PC-9 (cell line): Measurements from ENCODE around the gene PITPNC1. TPM values are rescaled to one million over a fixed set of nuclear protein-coding genes. Genes with fewer than 3 reads are reported as not detected.

ENCODE experiments used
- BruUV-seq: library from RNA; stranded (reverse); fragments of 400-500 nt; replicated peaks from 2 replicates; lab custom pipeline; 2021; lab: Mats Ljungman, UMichigan
- CTCF ChIA-PET: fragments of 300-600 bp; sonication (Branson Sonifier 250); formaldehyde crosslinking; loops from one replicate; lab custom pipeline; 2022; ENCODE audit warnings: antibody characterized with exemption; lab: Charles Lee
- POLR2A ChIA-PET: fragments of 300-600 bp; sonication (Branson Sonifier 250); formaldehyde crosslinking; loops from one replicate; lab custom pipeline; 2022; ENCODE audit warnings: antibody characterized with exemption; ENCODE audit not compliant: unreplicated experiment; lab: Charles Lee
- DNase-seq, 2 experiments: peaks; one replicate each; pipeline versions ENCODE4 v3.0.0 to v3.0.0-alpha.2; 2015 to 2022; ENCODE audit warnings: mixed read lengths in 1 of 2
- H2AFZ ChIP-seq: fragments of 200-600 bp; sonication (generic); 2 replicates; pipeline ENCODE4 v1.8.1; 2017; ENCODE audit warnings: antibody characterized with exemption
- H3F3A ChIP-seq: fragments of 200-600 bp; sonication (generic); 2 replicates; pipeline ENCODE4 v1.8.1; 2017; ENCODE audit warnings: antibody characterized with exemption, mild to moderate bottlenecking, low read depth; ENCODE audit not compliant: insufficient read depth
- H3K27ac ChIP-seq: fragments of 200-600 bp; sonication (generic); 2 replicates; pipeline ENCODE4 v1.6.1; 2016; ENCODE audit warnings: mixed run types
- H3K27me3 ChIP-seq: fragments of 200-600 bp; sonication (generic); 2 replicates; pipeline ENCODE4 v1.6.1; 2016; ENCODE audit warnings: low read depth, mixed run types; ENCODE audit not compliant: insufficient read depth
- H3K36me3 ChIP-seq: fragments of 200-600 bp; sonication (generic); 2 replicates; pipeline ENCODE4 v1.6.1; 2016; ENCODE audit warnings: low read depth, mixed run types
- H3K4me1 ChIP-seq: fragments of 200-600 bp; sonication (generic); replicated peaks from 2 replicates; pipeline ENCODE4 v1.6.1; 2016; ENCODE audit warnings: mixed run types; ENCODE audit not compliant: insufficient read depth
- H3K4me2 ChIP-seq: fragments of 200-600 bp; sonication (generic); 2 replicates; pipeline ENCODE4 v1.6.1; 2017; ENCODE audit warnings: mixed run types
- H3K4me3 ChIP-seq: fragments of 200-600 bp; sonication (generic); 2 replicates; pipeline ENCODE4 v1.6.1; 2016; ENCODE audit warnings: mixed run types
- H3K79me2 ChIP-seq: fragments of 200-600 bp; sonication (generic); 2 replicates; pipeline ENCODE4 v1.6.1; 2017; ENCODE audit warnings: low read depth, mixed run types
- H3K9me2 ChIP-seq: fragments of 200-600 bp; sonication (generic); 2 replicates; pipeline ENCODE4 v1.8.1; 2017; ENCODE audit warnings: mild to moderate bottlenecking; ENCODE audit not compliant: insufficient read depth
- H3K9me3 ChIP-seq: fragments of 200-600 bp; sonication (generic); 2 replicates; pipeline ENCODE4 v1.8.1; 2016; ENCODE audit warnings: low read depth; ENCODE audit not compliant: insufficient read depth
- H4K20me1 ChIP-seq: fragments of 200-600 bp; sonication (generic); 2 replicates; pipeline ENCODE4 v1.8.1; 2017; ENCODE audit not compliant: insufficient read depth
- EZH2 ChIP-seq: fragments of 200-600 bp; sonication (generic); IDR thresholded peaks from 2 replicates; pipeline ENCODE4 v1.8.0; 2017; ENCODE audit warnings: antibody characterized with exemption, low read depth
- intact Hi-C: fragments of 100-400 bp; cut with micrococcal nuclease; formaldehyde crosslinking; loops from one replicate; pipeline ENCODE4 v1.10.0; 2022; ENCODE audit not compliant: unreplicated experiment
- total RNA-seq: library from RNA; stranded (reverse); gene quantifications from 2 replicates; pipeline ENCODE4 v1.2.3, GENCODE V29; 2021
- TF ChIP-seq, protein P1 (sequence below): fragments of 200-600 bp; sonication (generic); conservative IDR thresholded peaks from 2 replicates; pipeline ENCODE4 v1.6.1; 2017; ENCODE audit warnings: mixed run types, antibody characterized with exemption, mild to moderate bottlenecking, moderate library complexity

PITPNC1 gene
- total RNA-seq, 1 experiment from 2014 or later: 6.0 TPM

DNA sequence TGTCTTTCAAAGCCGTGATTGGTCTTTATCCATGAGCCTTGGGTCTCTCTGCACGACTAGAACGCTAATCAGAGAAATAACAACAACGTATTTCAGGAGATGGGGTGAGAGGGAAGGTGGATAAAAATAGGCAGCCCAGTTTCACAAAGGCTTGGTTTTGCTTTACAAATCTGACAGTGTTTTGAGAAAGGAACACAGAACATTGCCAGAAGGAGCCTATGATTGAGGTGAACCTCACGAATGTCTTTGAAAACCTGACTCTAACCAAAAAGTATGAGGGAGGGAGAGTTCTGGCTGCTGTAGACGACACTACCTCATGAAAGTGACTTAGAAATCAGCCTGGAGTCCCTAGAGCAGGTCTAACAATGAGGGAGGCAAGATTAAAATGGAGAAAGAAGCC is 302.6 kb downstream of the PITPNC1 start:
- no peaks in the 10 kb centered on the region for H4K20me1 ChIP-seq
- no peak for DNase-seq
- H3K79me2 ChIP-seq: no peaks in the 10 kb centered on the region
- H3K9me2 ChIP-seq: no peaks in the 10 kb centered on the region
- TF ChIP-seq, protein P1, sequence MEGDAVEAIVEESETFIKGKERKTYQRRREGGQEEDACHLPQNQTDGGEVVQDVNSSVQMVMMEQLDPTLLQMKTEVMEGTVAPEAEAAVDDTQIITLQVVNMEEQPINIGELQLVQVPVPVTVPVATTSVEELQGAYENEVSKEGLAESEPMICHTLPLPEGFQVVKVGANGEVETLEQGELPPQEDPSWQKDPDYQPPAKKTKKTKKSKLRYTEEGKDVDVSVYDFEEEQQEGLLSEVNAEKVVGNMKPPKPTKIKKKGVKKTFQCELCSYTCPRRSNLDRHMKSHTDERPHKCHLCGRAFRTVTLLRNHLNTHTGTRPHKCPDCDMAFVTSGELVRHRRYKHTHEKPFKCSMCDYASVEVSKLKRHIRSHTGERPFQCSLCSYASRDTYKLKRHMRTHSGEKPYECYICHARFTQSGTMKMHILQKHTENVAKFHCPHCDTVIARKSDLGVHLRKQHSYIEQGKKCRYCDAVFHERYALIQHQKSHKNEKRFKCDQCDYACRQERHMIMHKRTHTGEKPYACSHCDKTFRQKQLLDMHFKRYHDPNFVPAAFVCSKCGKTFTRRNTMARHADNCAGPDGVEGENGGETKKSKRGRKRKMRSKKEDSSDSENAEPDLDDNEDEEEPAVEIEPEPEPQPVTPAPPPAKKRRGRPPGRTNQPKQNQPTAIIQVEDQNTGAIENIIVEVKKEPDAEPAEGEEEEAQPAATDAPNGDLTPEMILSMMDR: no peak
- no peak for TF ChIP-seq EZH2
- ChIA-PET POLR2A (no interaction called here), CTCF (no interaction called here)
- no TSS peak for BruUV-seq
- H2AFZ ChIP-seq: no peak overlapping the region
- H3K9me3 ChIP-seq: no peaks in the 10 kb centered on the region
- no peaks in the 10 kb centered on the region for H3K36me3 ChIP-seq
- H3K4me2 ChIP-seq: no peak overlapping the region
- intact Hi-C loops: no loop called here
- H3K4me1 ChIP-seq: no peaks in the 10 kb centered on the region
- no peak overlapping the region for H3K4me3 ChIP-seq
- H3K27me3 ChIP-seq: no peaks in the 10 kb centered on the region
- no peak overlapping the region for H3K27ac ChIP-seq
- no peaks in the 10 kb centered on the region for H3F3A ChIP-seq

DNA sequence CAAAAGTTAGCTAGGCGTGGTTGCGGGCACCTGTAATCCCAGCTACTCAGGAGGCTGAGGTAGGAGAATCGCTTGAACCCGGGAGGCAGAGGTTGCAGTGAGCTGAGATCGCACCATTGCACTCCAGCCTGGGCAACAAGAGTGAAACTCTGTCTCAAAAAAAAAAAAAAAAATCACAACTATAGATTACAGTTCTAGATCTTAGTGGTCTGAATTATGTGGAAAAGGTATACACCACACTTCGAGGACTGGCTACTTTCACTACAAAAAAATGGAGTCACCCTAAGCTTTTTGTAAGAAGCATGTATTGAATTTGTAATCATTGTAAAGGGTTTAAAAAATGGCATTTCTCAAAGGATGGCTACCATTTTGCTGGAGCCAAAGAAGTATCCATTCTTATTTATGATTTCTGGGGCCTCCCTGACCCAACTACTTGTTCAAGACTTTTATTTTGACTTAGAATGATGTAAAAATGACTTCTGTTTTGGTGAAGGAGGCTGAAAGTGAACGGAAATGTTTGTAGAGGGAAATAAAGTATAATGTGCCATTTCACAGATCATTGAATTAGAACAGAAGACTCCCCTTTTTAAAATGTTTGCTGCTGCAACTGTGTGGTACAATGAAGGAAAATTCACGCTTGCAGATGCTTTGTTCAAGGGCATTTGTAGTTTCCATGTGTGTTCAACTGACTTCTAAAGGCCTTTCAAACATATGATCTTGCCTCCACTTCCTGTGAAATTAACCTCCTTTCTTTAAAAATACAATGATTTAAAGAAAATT is 303.6 kb downstream of the PITPNC1 start:
- H4K20me1 ChIP-seq: no peaks in the 10 kb centered on the region
- H3K27ac ChIP-seq: no peak overlapping the region
- H3K27me3 ChIP-seq: no peaks in the 10 kb centered on the region
- no peak overlapping the region for H3K4me2 ChIP-seq
- no peak overlapping the region for H3K4me3 ChIP-seq
- no peaks in the 10 kb centered on the region for H3K9me3 ChIP-seq
- no peaks in the 10 kb centered on the region for H3K79me2 ChIP-seq
- H3K9me2 ChIP-seq: no peaks in the 10 kb centered on the region
- no TSS peak for BruUV-seq
- H2AFZ ChIP-seq: no peak overlapping the region
- no peaks in the 10 kb centered on the region for H3K36me3 ChIP-seq
- ChIA-PET POLR2A (no interaction called here), CTCF (no interaction called here)
- no peak for DNase-seq
- no peaks in the 10 kb centered on the region for H3K4me1 ChIP-seq
- H3F3A ChIP-seq: no peaks in the 10 kb centered on the region
- TF ChIP-seq, protein P1: no peak
- no peak for TF ChIP-seq EZH2
- intact Hi-C loops: no loop called here

DNA sequence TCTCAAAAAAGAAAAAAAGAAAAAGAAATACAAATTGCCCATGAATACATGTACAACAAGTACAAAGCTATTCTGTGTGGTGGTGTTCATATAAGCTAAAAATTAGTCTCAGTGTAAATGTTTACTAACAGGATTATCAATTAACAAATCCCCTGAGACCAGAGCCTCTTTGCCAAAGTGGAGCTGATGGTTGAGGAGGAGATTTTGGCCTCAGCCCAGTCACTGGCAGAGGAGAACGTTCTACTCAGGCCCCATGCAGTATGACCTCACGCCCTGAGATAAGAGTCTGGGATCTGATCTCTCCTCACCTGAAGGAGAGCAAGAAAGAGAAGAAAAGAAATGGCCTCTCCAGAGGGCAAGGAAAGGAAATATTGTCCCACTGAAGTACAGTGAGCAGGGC is 305.1 kb downstream of the PITPNC1 start:
- no peak overlapping the region for H3K27ac ChIP-seq
- no peaks in the 10 kb centered on the region for H3K4me1 ChIP-seq
- intact Hi-C loops: no loop called here
- H3K4me3 ChIP-seq: no peak overlapping the region
- H3F3A ChIP-seq: no peaks in the 10 kb centered on the region
- TF ChIP-seq, protein P1: no peak
- no peak for TF ChIP-seq EZH2
- no TSS peak for BruUV-seq
- no peaks in the 10 kb centered on the region for H3K9me3 ChIP-seq
- H3K27me3 ChIP-seq: no peaks in the 10 kb centered on the region
- no peak for DNase-seq
- no peaks in the 10 kb centered on the region for H3K9me2 ChIP-seq
- H3K79me2 ChIP-seq: no peaks in the 10 kb centered on the region
- H4K20me1 ChIP-seq: no peaks in the 10 kb centered on the region
- ChIA-PET POLR2A (no interaction called here), CTCF (no interaction called here)
- no peaks in the 10 kb centered on the region for H3K36me3 ChIP-seq
- H3K4me2 ChIP-seq: no peak overlapping the region
- H2AFZ ChIP-seq: no peak overlapping the region
